HG03378 (cell line): ENCODE data around the gene ADM5.
"Not testable (repeated sequence)": the region's sequence is repeated elsewhere in the genome, so short reads cannot be mapped to it uniquely, and the experiment has no call there.

ENCODE experiments used
- ATAC-seq: cut with Tn5 transposase; IDR thresholded peaks from one replicate; pipeline ENCODE4 v1.9.1; 2021; ENCODE audit warnings: mild to moderate bottlenecking, moderate library complexity; ENCODE audit not compliant: unreplicated experiment

Gene ADM5

GRCh38 chr19:49699364-49699763 lies 10.0 kb downstream of the ADM5 start:
- no peak for ATAC-seq

GRCh38 chr19:49700563-49700962 lies 11.2 kb downstream of the ADM5 start:
- ATAC-seq: no peak

GRCh38 chr19:49701271-49701786 lies 11.9 kb downstream of the ADM5 start:
- ATAC-seq: no peak

GRCh38 chr19:49704888-49705642 lies 15.7 kb downstream of the ADM5 start:
- no peak for ATAC-seq

- no peak for ATAC-seq
Measured at GRCh38 chr19:49705919-49706318, 16.5 kb downstream of the ADM5 start.

GRCh38 chr19:49710372-49710951 lies 21.1 kb downstream of the ADM5 start:
- no peak for ATAC-seq

GRCh38 chr19:49712397-49712859 lies 23.0 kb downstream of the ADM5 start:
- ATAC-seq: no peak

GRCh38 chr19:49713236-49713845 lies 23.9 kb downstream of the ADM5 start:
- ATAC-seq: no peak

GRCh38 chr19:49716154-49716553 lies 26.8 kb downstream of the ADM5 start:
- no peak for ATAC-seq

GRCh38 chr19:49718511-49718910 lies 29.1 kb downstream of the ADM5 start:
- no peak for ATAC-seq

GRCh38 chr19:49718991-49719390 lies 29.6 kb downstream of the ADM5 start:
- no peak for ATAC-seq

GRCh38 chr19:49719420-49719819 lies 30.0 kb downstream of the ADM5 start:
- not testable (repeated sequence) for ATAC-seq

GRCh38 chr19:49727217-49728030 lies 38.0 kb downstream of the ADM5 start:
- ATAC-seq: no peak

- ATAC-seq: no peak
Measured at GRCh38 chr19:49730166-49730565, 40.8 kb downstream of the ADM5 start.

GRCh38 chr19:49738268-49738667 lies 48.9 kb downstream of the ADM5 start:
- no peak for ATAC-seq

GRCh38 chr19:49739098-49739497 lies 49.7 kb downstream of the ADM5 start:
- ATAC-seq: no peak

- ATAC-seq: no peak
Measured at GRCh38 chr19:49739933-49740332, 50.5 kb downstream of the ADM5 start.
